K562 (cell line): ENCODE results near the gene SLC41A3. TPM values are rescaled to one million over a fixed set of nuclear protein-coding genes. Genes with fewer than 3 reads are reported as not detected.
A peak's percentile ranks its signal among the peaks of the same experiment; 100 is the strongest.

ENCODE experiments used
- BRD4 ChIP-seq: fragments of 200-600 bp; sonication (generic); IDR thresholded peaks from 2 replicates; pipeline ENCODE4 v1.6.1; 2017; ENCODE audit warnings: inconsistent platforms
- CBFA2T3 ChIP-seq: fragments of 450-650 bp; IDR thresholded peaks from 2 replicates; pipeline ENCODE4 v1.6.1; 2017
- CHD2 ChIP-seq: IDR thresholded peaks from 2 replicates; pipeline ENCODE4 v1.6.1; 2011; ENCODE audit warnings: low read depth, low read length
- CXXC5 ChIP-seq: fragments of 250-450 bp; sonication (Bioruptor Pico); IDR thresholded peaks from 2 replicates; pipeline ENCODE4 v1.8.0; 2022; ENCODE audit warnings: inconsistent platforms, mild to moderate bottlenecking, moderate library complexity
- ELF1 ChIP-seq: fragments of 200-800 bp; sonication (Bioruptor generic); IDR thresholded peaks from 2 replicates; pipeline ENCODE4 v1.6.1; 2016; ENCODE audit warnings: missing genetic modification characterization, missing compliant biosample characterization
- GABPA ChIP-seq: fragments of 200-800 bp; sonication (Bioruptor generic); conservative IDR thresholded peaks from 2 replicates; pipeline ENCODE4 v1.6.1; 2016; ENCODE audit warnings: low read depth, missing genetic modification characterization, missing compliant biosample characterization
- HNRNPK ChIP-seq: fragments of 200-400 bp; formaldehyde crosslinking; IDR thresholded peaks from one replicate; pipeline ENCODE4 v1.6.1; 2018; ENCODE audit warnings: mild to moderate bottlenecking, low read depth, low read length; ENCODE audit not compliant: poor library complexity, severe bottlenecking
- MYC ChIP-seq, 2 experiments: fragments of 250-450 bp in 1 of 2; sonication (Bioruptor Pico) in 1 of 2; IDR thresholded peaks; 2 replicates each; pipeline versions ENCODE4 v1.5.1 to v1.6.1; 2012 to 2021; ENCODE audit warnings: low read depth in 2 of 2, borderline replicate concordance in 1 of 2, improper control_type of control experiment in 1 of 2, low read length in 1 of 2, mild to moderate bottlenecking in 1 of 2, moderate library complexity in 1 of 2
- NONO ChIP-seq, 2 experiments: fragments of 200-400 bp in 1 of 2; fragments of 450-650 bp in 1 of 2; formaldehyde crosslinking in 1 of 2; IDR thresholded peaks; 2 replicates each; pipeline ENCODE4 v1.6.1; 2017; ENCODE audit warnings: low read depth in 2 of 2, mild to moderate bottlenecking in 2 of 2, moderate library complexity in 2 of 2, low read length in 1 of 2
- PCBP1 ChIP-seq: fragments of 200-400 bp; formaldehyde crosslinking; IDR thresholded peaks from 2 replicates; pipeline ENCODE4 v1.6.1; 2018; ENCODE audit warnings: mild to moderate bottlenecking, low read depth, low read length; ENCODE audit not compliant: poor library complexity, severe bottlenecking
- POLR2G ChIP-seq: fragments of 200-400 bp; formaldehyde crosslinking; IDR thresholded peaks from 2 replicates; pipeline ENCODE4 v1.6.1; 2017; ENCODE audit warnings: low read depth, mild to moderate bottlenecking, antibody characterized with exemption, low read length, moderate library complexity
- RBFOX2 ChIP-seq: fragments of 200-400 bp; formaldehyde crosslinking; IDR thresholded peaks from 2 replicates; pipeline ENCODE4 v1.6.1; 2017; ENCODE audit warnings: low read depth, mild to moderate bottlenecking, low read length, moderate library complexity
- RBM25 ChIP-seq: fragments of 200-400 bp; formaldehyde crosslinking; IDR thresholded peaks from 2 replicates; pipeline ENCODE4 v1.6.1; 2018; ENCODE audit warnings: low read length, low read depth, moderate library complexity; ENCODE audit not compliant: severe bottlenecking
- SIN3A ChIP-seq, 2 experiments: fragments of 150-350 bp in 1 of 2; IDR thresholded peaks; 2 replicates each; pipeline ENCODE4 v1.6.1; 2011 to 2016; ENCODE audit warnings: borderline replicate concordance in 2 of 2, low read depth in 2 of 2, low read length in 2 of 2, mild to moderate bottlenecking in 2 of 2, moderate library complexity in 2 of 2; ENCODE audit not compliant: control insufficient read depth in 1 of 2
- SMARCC2 ChIP-seq: fragments of 450-650 bp; IDR thresholded peaks from 2 replicates; pipeline ENCODE4 v1.6.1; 2017; ENCODE audit warnings: antibody characterized with exemption, moderate library complexity, mild to moderate bottlenecking, low read depth
- ZFP36 ChIP-seq: fragments of 150-350 bp; IDR thresholded peaks from 2 replicates; pipeline ENCODE4 v1.6.1; 2018; ENCODE audit warnings: low read length, low read depth; ENCODE audit not compliant: partially characterized antibody
- polyA plus RNA-seq, 8 experiments: library from polyadenylated mRNA; depleted of rRNA in 4 of 8; stranded (reverse) in 5 of 8; unstranded in 3 of 8; fragments of >200 nt; fragmentation: Nextera tagmentation in 2 of 8; fragmentation: Illumina TruSeq in 1 of 8; extraction: Ambion mirVana in 2 of 8; extraction: Trizol in 1 of 8; gene quantifications; 2 replicates each; pipeline versions ENCODE4 v1.2.1 to v1.2.3, GENCODE V29; 2011 to 2014; ENCODE audit warnings: inconsistent platforms in 1 of 8, missing spikeins in 1 of 8
- total RNA-seq, 7 experiments: library from RNA; depleted of rRNA in 6 of 7; stranded (reverse); fragments of >200 nt in 6 of 7; fragmentation: Illumina TruSeq in 2 of 7; extraction: Trizol in 2 of 7; gene quantifications; 2 replicates each; pipeline versions ENCODE4 v1.2.1 to v1.2.3, GENCODE V29; 2011 to 2021; ENCODE audit warnings: low replicate concordance in 1 of 7
- TF ChIP-seq, protein P1 (sequence below), 2 experiments: fragments of 200-800 bp in 1 of 2; sonication (Bioruptor generic) in 1 of 2; sonication (generic) in 1 of 2; formaldehyde crosslinking in 1 of 2; IDR thresholded peaks in 1 of 2; conservative IDR thresholded peaks in 1 of 2; 2 replicates each; pipeline versions ENCODE4 v1.5.0 to v1.6.1; 2016 to 2020; ENCODE audit warnings: missing compliant biosample characterization in 1 of 2, missing genetic modification characterization in 1 of 2, missing genetic modification reagents in 1 of 2
- TF ChIP-seq, protein P2 (sequence below), 2 experiments: fragments of 450-650 bp; conservative IDR thresholded peaks; 2 replicates each; pipeline ENCODE4 v1.6.1; 2017; ENCODE audit warnings: mild to moderate bottlenecking in 2 of 2, moderate library complexity in 2 of 2
- TF ChIP-seq, protein P3 (sequence below): fragments of 450-650 bp; conservative IDR thresholded peaks from 2 replicates; pipeline ENCODE4 v1.6.1; 2016; ENCODE audit warnings: missing genetic modification characterization, low read depth, mild to moderate bottlenecking, missing compliant biosample characterization, moderate library complexity

Gene SLC41A3
- total and polyA plus RNA-seq, 9 of the 15 experiments (the other 6 are each of a cell fraction or from before 2014, with no cell fraction given), result 4.1 to 20.7 (median 11.2) TPM

DNA sequence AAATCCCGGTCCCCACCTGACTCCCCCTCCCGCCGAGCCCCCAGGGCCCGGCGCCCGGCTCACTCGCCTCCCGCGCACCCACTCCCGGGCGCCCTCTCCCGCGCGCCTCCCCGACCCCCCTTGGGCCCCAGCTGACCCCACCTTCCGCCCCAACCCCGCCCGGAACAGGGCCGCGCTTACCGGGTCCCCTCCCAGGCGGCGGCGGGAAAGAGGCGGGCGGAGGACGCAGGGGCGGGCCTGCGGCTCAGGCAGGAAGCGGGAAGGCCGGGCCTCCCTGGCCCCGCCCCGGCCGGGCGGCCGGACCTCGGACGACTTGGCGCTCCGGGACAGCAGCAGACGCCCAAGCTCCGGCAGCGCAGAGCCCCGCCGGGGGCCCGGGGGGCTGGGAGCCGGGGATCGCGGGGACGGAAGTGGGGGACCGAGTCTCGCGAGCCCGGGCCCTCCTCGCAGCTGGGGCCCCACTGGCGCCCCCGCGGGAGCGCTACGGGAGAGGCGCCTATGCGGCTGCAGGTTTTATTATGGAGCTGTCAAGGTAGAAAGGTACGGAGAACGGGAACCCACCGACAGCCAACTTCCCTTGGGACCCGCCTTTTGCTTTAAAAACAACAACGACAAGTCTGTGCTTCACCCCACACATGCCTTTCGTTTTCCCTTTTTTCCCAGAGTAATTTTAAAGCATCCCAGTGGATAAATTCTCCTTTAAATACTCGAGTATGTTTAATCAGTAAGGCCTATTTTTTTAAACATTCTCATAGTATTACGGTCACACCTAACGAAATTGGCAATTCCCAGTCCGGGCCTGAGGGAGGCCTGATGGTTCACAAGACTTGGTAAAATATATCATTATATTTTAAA is at the start of gene SLC41A3 (continued):
- TF ChIP-seq, protein P1, sequence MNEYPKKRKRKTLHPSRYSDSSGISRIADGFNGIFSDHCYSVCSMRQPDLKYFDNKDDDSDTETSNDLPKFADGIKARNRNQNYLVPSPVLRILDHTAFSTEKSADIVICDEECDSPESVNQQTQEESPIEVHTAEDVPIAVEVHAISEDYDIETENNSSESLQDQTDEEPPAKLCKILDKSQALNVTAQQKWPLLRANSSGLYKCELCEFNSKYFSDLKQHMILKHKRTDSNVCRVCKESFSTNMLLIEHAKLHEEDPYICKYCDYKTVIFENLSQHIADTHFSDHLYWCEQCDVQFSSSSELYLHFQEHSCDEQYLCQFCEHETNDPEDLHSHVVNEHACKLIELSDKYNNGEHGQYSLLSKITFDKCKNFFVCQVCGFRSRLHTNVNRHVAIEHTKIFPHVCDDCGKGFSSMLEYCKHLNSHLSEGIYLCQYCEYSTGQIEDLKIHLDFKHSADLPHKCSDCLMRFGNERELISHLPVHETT (CRISPR knock-in tag; conservative IDR thresholded peaks at IDR 0.05 in 1 of 2, IDR thresholded peaks at IDR 0.05 in 1 of 2), result peak in 1 of 2 experiments; percentile 76; a peak in 2 of 4 replicates
- TF ChIP-seq, protein P2, sequence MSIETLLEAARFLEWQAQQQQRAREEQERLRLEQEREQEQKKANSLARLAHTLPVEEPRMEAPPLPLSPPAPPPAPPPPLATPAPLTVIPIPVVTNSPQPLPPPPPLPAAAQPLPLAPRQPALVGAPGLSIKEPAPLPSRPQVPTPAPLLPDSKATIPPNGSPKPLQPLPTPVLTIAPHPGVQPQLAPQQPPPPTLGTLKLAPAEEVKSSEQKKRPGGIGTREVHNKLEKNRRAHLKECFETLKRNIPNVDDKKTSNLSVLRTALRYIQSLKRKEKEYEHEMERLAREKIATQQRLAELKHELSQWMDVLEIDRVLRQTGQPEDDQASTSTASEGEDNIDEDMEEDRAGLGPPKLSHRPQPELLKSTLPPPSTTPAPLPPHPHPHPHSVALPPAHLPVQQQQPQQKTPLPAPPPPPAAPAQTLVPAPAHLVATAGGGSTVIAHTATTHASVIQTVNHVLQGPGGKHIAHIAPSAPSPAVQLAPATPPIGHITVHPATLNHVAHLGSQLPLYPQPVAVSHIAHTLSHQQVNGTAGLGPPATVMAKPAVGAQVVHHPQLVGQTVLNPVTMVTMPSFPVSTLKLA (conservative IDR thresholded peaks at IDR 0.05), result peak in 1 of 2 experiments; percentile 45; a peak in 2 of 4 replicates
- TF ChIP-seq SMARCC2, result no peak
- peak in 1 of 2 experiments; percentile 9; a peak in 1 of 4 replicates for TF ChIP-seq NONO (IDR thresholded peaks at IDR 0.05; ENCODE audit: low read depth in 2 of 2, low read length in 1 of 2)
- TF ChIP-seq PCBP1, result peak; percentile 51
- TF ChIP-seq GABPA (tag), result peak; percentile 79
- no peak for TF ChIP-seq CBFA2T3
- TF ChIP-seq ELF1 (tag), result peak; percentile 84
- 0 out of 2 replicates have a peak, but pooled peaks have one; percentile 31 for TF ChIP-seq MYC (IDR thresholded peaks at IDR 0.05; ENCODE audit: low read depth, low read length)
- no peak for TF ChIP-seq MYC (CRISPR knock-in tag; IDR thresholded peaks at IDR 0.05; ENCODE audit: borderline replicate concordance, low read depth)
- peak; percentile 58 for TF ChIP-seq HNRNPK
- TF ChIP-seq RBM25, result peak; percentile 75
- TF ChIP-seq, protein P3, sequence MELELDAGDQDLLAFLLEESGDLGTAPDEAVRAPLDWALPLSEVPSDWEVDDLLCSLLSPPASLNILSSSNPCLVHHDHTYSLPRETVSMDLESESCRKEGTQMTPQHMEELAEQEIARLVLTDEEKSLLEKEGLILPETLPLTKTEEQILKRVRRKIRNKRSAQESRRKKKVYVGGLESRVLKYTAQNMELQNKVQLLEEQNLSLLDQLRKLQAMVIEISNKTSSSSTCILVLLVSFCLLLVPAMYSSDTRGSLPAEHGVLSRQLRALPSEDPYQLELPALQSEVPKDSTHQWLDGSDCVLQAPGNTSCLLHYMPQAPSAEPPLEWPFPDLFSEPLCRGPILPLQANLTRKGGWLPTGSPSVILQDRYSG (tag), result no peak
- TF ChIP-seq CXXC5 (CRISPR knock-in tag), result peak; percentile 59
- peak; percentile 88 for TF ChIP-seq POLR2G
- no peak for TF ChIP-seq ZFP36
- TF ChIP-seq CHD2, result peak; percentile 93
- TF ChIP-seq SIN3A (IDR thresholded peaks at IDR 0.05; ENCODE audit: borderline replicate concordance in 2 of 2, control insufficient read depth in 1 of 2, low read depth in 2 of 2, low read length in 2 of 2), result peak in 1 of 2 experiments; percentile 59; a peak in 1 of 4 replicates
- TF ChIP-seq RBFOX2, result peak; percentile 82
- no peak for TF ChIP-seq BRD4
